GM06990 (cell line): Measurements from ENCODE around the gene UMOD.

Experiments
- DNase-seq: peaks from one replicate; pipeline ENCODE4 v3.0.0-alpha.2; 2011; ENCODE audit not compliant: insufficient read length; ENCODE audit errors: extremely low read depth
- H3K27me3 ChIP-seq: replicated peaks from 2 replicates; pipeline ENCODE4 v1.6.0; 2011; ENCODE audit warnings: low read length; ENCODE audit not compliant: control insufficient read depth, insufficient read depth
- H3K36me3 ChIP-seq: 2 replicates; pipeline ENCODE4 v1.5.1; 2011; ENCODE audit warnings: low read length; ENCODE audit not compliant: control insufficient read depth, insufficient read depth
- H3K4me3 ChIP-seq: replicated peaks from 2 replicates; pipeline ENCODE4 v1.5.1; 2011; ENCODE audit warnings: low read depth, mild to moderate bottlenecking, control low read depth, low read length
- CTCF ChIP-seq: IDR thresholded peaks from 2 replicates; pipeline ENCODE4 v1.5.1; 2011; ENCODE audit warnings: low read length, control low read depth, mild to moderate bottlenecking, inconsistent platforms; ENCODE audit not compliant: insufficient read depth, poor library complexity, severe bottlenecking

Gene UMOD

GRCh38 chr16:20380782-20381181, 28.3 kb upstream of the UMOD start:
- Histone ChIP-seq H3K4me3 (no peak overlapping the region), H3K36me3 (no peaks in the 10 kb centered on the region), H3K27me3 (no peaks in the 10 kb centered on the region)
- DNase-seq = no peak
- TF ChIP-seq CTCF = no peak

GRCh38 chr16:20377181-20377580, 24.7 kb upstream of the UMOD start:
- Histone ChIP-seq H3K36me3 (no peaks in the 10 kb centered on the region), H3K4me3 (no peak overlapping the region), H3K27me3 (no peaks in the 10 kb centered on the region)
- TF ChIP-seq CTCF = no peak
- no peak for DNase-seq

GRCh38 chr16:20372701-20373100, 20.2 kb upstream of the UMOD start:
- TF ChIP-seq CTCF = no peak
- no peak for DNase-seq

GRCh38 chr16:20369452-20370054, 17.0 kb upstream of the UMOD start:
- Histone ChIP-seq H3K4me3 (no peak overlapping the region), H3K27me3 (no peaks in the 10 kb centered on the region; the same call in 1 of the 2 replicates), H3K36me3 (no peaks in the 10 kb centered on the region)
- no peak for DNase-seq
- no peak for TF ChIP-seq CTCF

More at GRCh38 chr16:20372701-20373100, 20.2 kb upstream of the UMOD start:
- Histone ChIP-seq H3K36me3 (no peaks in the 10 kb centered on the region), H3K4me3 (no peak overlapping the region), H3K27me3 (no peaks in the 10 kb centered on the region; the same call in 1 of the 2 replicates)

GRCh38 chr16:20364051-20364450, 11.5 kb upstream of the UMOD start:
- no peaks in the 10 kb centered on the region for H3K36me3 ChIP-seq
- H3K4me3 ChIP-seq = no peak overlapping the region
- no peak for DNase-seq
- peaks cover 1% of the 10 kb centered on the region; the same call in 1 of the 2 replicates for H3K27me3 ChIP-seq
- TF ChIP-seq CTCF = no peak

GRCh38 chr16:20363191-20363590, 10.7 kb upstream of the UMOD start:
- TF ChIP-seq CTCF = no peak
- Histone ChIP-seq H3K27me3 (peaks cover 1% of the 10 kb centered on the region; the same call in 1 of the 2 replicates), H3K4me3 (no peak overlapping the region), H3K36me3 (no peaks in the 10 kb centered on the region)
- no peak for DNase-seq
